Suprapubic skin (tissue), 4 donors: ENCODE data around the gene CIB4. TPM values are rescaled to one million over a fixed set of nuclear protein-coding genes. Genes with fewer than 3 reads are reported as not detected.

Source experiments
- DNase-seq, 2 donors: peaks; one replicate each; pipeline ENCODE4 v3.0.0-alpha.2; 2019; ENCODE audit warnings: low spot score in 2 of 2
- H3K27ac ChIP-seq: fragments of 200-600 bp; sonication (generic); one replicate; pipeline ENCODE4 v1.5.1; 2019
- H3K27me3 ChIP-seq: fragments of 200-600 bp; sonication (generic); one replicate; pipeline ENCODE4 v1.5.1; 2019
- H3K36me3 ChIP-seq: fragments of 200-600 bp; sonication (generic); one replicate; pipeline ENCODE4 v1.5.1; 2019
- H3K4me1 ChIP-seq: fragments of 200-600 bp; sonication (generic); one replicate; pipeline ENCODE4 v1.5.1; 2019
- H3K4me3 ChIP-seq: fragments of 200-600 bp; sonication (generic); one replicate; pipeline ENCODE4 v1.5.1; 2019; ENCODE audit warnings: mild to moderate bottlenecking
- H3K9me3 ChIP-seq: fragments of 200-600 bp; sonication (generic); one replicate; pipeline ENCODE4 v1.5.1; 2019
- EP300 ChIP-seq: sonication (generic); formaldehyde crosslinking; IDR thresholded peaks from one replicate; pipeline ENCODE4 v1.6.1; 2017; ENCODE audit warnings: antibody characterized with exemption
- POLR2A ChIP-seq, 2 donors: fragments of 450-650 bp; IDR thresholded peaks; one replicate each; pipeline ENCODE4 v1.6.1; 2017; ENCODE audit warnings: antibody characterized with exemption in 2 of 2, mild to moderate bottlenecking in 2 of 2, moderate library complexity in 2 of 2
- POLR2AphosphoS5 ChIP-seq, 3 donors: sonication (generic); formaldehyde crosslinking; IDR thresholded peaks; one replicate each; pipeline ENCODE4 v1.6.1; 2017; ENCODE audit warnings: antibody characterized with exemption in 3 of 3
- WGBS: methylation state at CpG from one replicate; pipeline ENCODE4 v1.1.5; 2018; 5-methylcytosine and 5-hydroxymethylcytosine counted together
- total RNA-seq, 4 donors: library from RNA; depleted of rRNA; stranded (reverse); fragments of >200 nt; gene quantifications; one replicate each; pipeline ENCODE4 v1.1.0, GENCODE V29; 2016
- TF ChIP-seq, protein P1 (sequence below), 2 donors: fragments of 200-600 bp in 1 of 2; fragments of 450-650 bp in 1 of 2; sonication (generic) in 1 of 2; IDR thresholded peaks; one replicate each; pipeline ENCODE4 v1.5.1; 2016 to 2019; ENCODE audit warnings: antibody characterized with exemption in 2 of 2, mild to moderate bottlenecking in 1 of 2, moderate library complexity in 1 of 2

The CIB4 gene
- total RNA-seq, 4 donors from 2014 or later, result not detected

DNA sequence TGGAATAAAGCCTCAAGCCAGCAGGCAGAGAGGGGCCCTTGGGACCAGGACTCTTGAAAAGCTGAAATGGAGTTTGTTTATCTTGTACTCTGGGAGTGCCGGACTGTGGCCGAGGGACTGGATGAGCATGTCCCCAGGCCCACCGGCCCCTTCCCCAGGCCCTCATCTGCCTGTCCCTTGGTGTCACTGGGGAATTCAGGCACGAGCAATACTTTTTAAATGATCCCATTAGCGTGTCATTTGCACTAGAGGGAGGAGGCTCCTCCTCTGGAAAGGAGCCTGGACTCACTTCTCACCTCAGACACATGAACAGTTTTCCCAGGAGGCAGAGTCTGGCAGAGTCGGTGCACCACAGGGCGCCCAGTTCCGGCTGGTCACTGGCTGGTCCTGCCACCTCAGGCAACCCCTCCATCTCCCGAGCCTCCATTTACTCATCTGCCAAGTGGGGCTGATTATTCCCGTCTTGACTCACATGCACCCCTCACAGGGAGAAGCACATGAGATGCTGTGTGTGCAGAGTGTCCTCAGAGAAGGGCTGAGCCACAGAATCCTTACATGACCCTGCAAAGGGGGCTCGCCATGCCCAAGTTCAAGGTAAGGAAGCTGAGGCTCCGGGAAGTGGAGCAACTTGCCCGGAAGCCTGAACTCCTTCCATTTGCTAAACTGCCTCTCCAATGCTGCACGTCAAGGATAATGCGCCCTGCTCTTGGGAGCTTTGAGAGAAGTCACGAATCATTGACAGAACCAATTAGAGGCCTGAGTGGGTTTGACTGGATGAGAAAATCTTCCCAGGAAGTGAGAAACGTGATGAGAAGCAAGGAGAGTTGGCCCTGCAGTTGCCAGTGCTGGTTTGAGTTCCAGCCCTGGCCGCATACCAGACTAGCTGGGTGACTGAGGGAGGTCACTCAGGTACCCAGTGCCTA is 26.7 kb downstream of the CIB4 start:
- peaks cover 24% of the 10 kb centered on the region for H3K27me3 ChIP-seq
- H3K4me1 ChIP-seq, result peaks cover 8% of the 10 kb centered on the region
- TF ChIP-seq POLR2A (IDR thresholded peaks at IDR 0.05) (no peak), EP300 (no peak), POLR2AphosphoS5 (IDR thresholded peaks at IDR 0.05) (no peak)
- TF ChIP-seq, protein P1, sequence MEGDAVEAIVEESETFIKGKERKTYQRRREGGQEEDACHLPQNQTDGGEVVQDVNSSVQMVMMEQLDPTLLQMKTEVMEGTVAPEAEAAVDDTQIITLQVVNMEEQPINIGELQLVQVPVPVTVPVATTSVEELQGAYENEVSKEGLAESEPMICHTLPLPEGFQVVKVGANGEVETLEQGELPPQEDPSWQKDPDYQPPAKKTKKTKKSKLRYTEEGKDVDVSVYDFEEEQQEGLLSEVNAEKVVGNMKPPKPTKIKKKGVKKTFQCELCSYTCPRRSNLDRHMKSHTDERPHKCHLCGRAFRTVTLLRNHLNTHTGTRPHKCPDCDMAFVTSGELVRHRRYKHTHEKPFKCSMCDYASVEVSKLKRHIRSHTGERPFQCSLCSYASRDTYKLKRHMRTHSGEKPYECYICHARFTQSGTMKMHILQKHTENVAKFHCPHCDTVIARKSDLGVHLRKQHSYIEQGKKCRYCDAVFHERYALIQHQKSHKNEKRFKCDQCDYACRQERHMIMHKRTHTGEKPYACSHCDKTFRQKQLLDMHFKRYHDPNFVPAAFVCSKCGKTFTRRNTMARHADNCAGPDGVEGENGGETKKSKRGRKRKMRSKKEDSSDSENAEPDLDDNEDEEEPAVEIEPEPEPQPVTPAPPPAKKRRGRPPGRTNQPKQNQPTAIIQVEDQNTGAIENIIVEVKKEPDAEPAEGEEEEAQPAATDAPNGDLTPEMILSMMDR (IDR thresholded peaks at IDR 0.05), result no peak
- DNase-seq, result peak; percentile 46 to 59
- 73% methylated on average over 18 of the region's 18 CpGs for WGBS
- H3K4me3 ChIP-seq, result no peak overlapping the region
- no peaks in the 10 kb centered on the region for H3K36me3 ChIP-seq
- no peaks in the 10 kb centered on the region for H3K9me3 ChIP-seq
- no peak overlapping the region for H3K27ac ChIP-seq

DNA sequence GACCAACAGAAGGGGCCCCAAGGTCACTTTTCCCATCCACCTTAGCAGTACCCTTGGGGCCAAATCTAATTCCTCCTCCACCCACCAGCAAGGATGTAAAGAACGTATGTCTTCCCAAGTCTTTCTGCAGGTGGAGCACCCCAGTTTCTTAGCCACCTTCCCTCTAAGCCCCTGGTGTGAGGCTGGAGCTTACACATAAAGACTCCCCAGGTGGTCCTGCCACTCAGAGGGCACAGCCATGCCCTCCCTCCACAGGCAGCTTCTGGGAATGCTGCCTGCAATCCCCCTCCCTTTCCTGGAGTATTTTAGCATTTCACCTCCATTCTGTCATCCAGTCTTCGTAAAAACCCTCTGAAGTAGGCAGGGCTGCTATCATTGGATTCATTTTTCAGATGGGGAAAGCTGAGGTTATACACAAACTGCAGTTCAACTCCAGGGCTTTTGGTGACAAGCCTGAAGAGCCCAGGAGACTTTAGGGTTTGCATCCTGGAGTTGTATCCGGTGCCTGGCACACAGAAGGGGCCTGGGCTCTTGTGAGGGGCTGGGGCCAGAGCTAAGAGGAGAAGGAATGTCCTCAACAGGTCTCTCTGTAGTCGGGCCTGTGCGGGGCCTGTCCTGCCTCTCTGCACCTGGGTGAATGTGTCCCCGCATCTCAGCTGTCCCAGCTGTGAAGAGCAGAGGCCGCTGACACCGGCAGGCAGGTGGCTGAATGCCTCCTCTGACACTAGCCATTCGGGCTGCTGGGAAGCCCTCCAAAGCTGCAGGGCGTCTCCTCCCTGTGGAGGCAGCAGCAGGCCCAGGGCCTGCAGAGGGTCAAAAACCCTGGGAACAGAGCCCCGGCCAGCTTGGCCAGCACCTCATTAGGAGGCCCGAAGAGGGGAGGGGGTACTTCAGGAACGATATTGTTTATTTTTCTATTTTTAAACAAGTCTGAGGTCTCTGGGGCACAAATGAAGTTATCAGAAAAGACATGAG is 27.6 kb downstream of the CIB4 start:
- Histone ChIP-seq H3K27me3 (peaks cover 15% of the 10 kb centered on the region), H3K27ac (no peak overlapping the region), H3K4me1 (peaks cover 8% of the 10 kb centered on the region), H3K4me3 (no peak overlapping the region), H3K9me3 (no peaks in the 10 kb centered on the region), H3K36me3 (no peaks in the 10 kb centered on the region)
- peak; percentile 49 to 56 for DNase-seq
- TF ChIP-seq POLR2AphosphoS5 (IDR thresholded peaks at IDR 0.05) (no peak), EP300 (no peak), POLR2A (IDR thresholded peaks at IDR 0.05) (no peak)
- TF ChIP-seq, protein P1 (IDR thresholded peaks at IDR 0.05), result no peak
- 60% methylated on average over 10 of the region's 13 CpGs for WGBS

DNA sequence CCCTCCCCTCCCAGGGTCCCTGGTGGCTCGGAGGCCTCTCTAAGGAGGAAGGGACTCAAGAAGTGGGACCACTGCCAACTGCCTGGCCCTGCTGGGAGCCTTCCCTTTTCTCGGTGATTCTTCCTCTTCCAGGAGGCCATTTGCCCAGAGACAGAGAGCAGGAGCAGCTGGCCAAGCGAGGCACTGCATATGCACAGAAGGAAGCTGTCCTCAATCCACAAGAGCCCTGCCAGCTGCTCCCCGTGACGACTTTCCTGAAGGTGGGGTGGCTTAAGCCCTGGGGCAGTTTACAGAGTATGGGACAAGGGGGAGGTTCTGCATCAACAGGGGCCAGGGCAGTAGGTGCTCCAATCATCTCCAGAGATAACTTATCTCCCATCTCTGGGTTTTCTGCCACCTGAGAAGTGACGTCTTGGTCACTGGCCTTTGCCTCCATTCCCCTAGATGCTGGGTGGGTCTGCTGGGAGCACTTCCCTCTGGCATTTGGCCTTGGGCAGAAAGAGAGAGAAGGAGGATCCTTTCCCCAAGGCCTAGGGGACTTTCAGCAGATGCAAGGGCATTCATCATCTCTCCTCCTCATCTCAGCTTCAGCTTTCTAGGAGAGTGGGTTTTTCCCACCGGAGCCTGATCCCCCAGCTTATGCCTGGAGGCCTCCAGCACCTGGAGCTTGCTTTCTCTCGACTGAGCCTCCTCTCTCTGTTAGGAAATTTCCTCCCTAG is 28.5 kb downstream of the CIB4 start:
- 39% methylated on average over 7 of the region's 8 CpGs for WGBS
- Histone ChIP-seq H3K4me1 (peaks cover 8% of the 10 kb centered on the region), H3K9me3 (no peaks in the 10 kb centered on the region), H3K27ac (no peak overlapping the region), H3K27me3 (peaks cover 13% of the 10 kb centered on the region), H3K4me3 (no peak overlapping the region), H3K36me3 (no peaks in the 10 kb centered on the region)
- no peak for TF ChIP-seq EP300
- no peak for TF ChIP-seq POLR2A (IDR thresholded peaks at IDR 0.05)
- no peak for TF ChIP-seq POLR2AphosphoS5 (IDR thresholded peaks at IDR 0.05)
- TF ChIP-seq, protein P1 (IDR thresholded peaks at IDR 0.05), result no peak
- DNase-seq, result peak; percentile 56 to 74

DNA sequence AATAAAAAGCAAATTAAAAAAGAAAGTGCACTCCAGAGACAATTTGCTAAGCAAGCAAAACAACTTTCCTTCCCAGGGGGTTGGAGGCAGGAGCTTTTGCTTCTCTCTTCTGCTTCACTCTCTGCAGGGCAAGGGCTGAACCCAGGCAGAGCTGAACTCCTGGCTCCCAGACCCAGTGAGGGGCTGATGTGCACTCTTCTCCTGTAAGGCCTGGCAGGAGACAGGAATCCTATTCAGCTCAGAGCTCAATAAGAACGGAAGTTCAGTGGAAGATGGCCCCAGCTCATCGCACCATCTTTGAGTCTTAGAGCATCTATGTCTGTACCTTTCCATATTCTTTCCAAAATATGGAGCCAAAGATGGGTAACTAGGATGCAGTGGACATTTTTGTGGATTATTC is 29.1 kb downstream of the CIB4 start:
- no peak overlapping the region for H3K27ac ChIP-seq
- WGBS, result 90% methylated on average over 2 of the region's 2 CpGs
- no peaks in the 10 kb centered on the region for H3K9me3 ChIP-seq
- peaks cover 10% of the 10 kb centered on the region for H3K27me3 ChIP-seq
- no peaks in the 10 kb centered on the region for H3K36me3 ChIP-seq
- no peak overlapping the region for H3K4me3 ChIP-seq
- TF ChIP-seq EP300, result no peak
- TF ChIP-seq POLR2A (IDR thresholded peaks at IDR 0.05), result no peak
- TF ChIP-seq POLR2AphosphoS5 (IDR thresholded peaks at IDR 0.05), result no peak
- TF ChIP-seq, protein P1 (IDR thresholded peaks at IDR 0.05), result no peak
- H3K4me1 ChIP-seq, result peaks cover 8% of the 10 kb centered on the region
- peak in 1 of 2 donors; percentile 53 for DNase-seq
